H9 (cell line): ENCODE measurements around the gene BIN1. TPM values are rescaled to one million over a fixed set of nuclear protein-coding genes. Genes with fewer than 3 reads are reported as not detected.

Experiments used
- DNase-seq: peaks from one replicate; pipeline ENCODE4 v3.0.0-alpha.2; 2017
- H2AFZ ChIP-seq: one replicate; pipeline ENCODE4 v1.6.1; 2013; ENCODE audit warnings: mild to moderate bottlenecking, low read length, control low read depth, moderate library complexity
- H2AK5ac ChIP-seq: 2 replicates; pipeline ENCODE4 v1.6.1; 2013; ENCODE audit warnings: low read length, control low read depth, mixed read lengths; ENCODE audit not compliant: insufficient read length
- H2BK120ac ChIP-seq: one replicate; pipeline ENCODE4 v1.6.1; 2013; ENCODE audit warnings: low read depth, mild to moderate bottlenecking, low read length, control low read depth, inconsistent platforms; ENCODE audit not compliant: poor library complexity, severe bottlenecking
- H2BK12ac ChIP-seq: 2 replicates; pipeline ENCODE4 v1.6.1; 2013; ENCODE audit warnings: low read length, control low read depth, mixed read lengths, low read depth; ENCODE audit not compliant: insufficient read length
- H2BK15ac ChIP-seq: 2 replicates; pipeline ENCODE4 v1.6.1; 2013; ENCODE audit warnings: low read depth, low read length, control low read depth
- H2BK20ac ChIP-seq: one replicate; pipeline ENCODE4 v1.6.1; 2013; ENCODE audit warnings: low read depth, mild to moderate bottlenecking, low read length, control low read depth, inconsistent platforms; ENCODE audit not compliant: poor library complexity, severe bottlenecking
- H2BK5ac ChIP-seq: 2 replicates; pipeline ENCODE4 v1.6.1; 2013; ENCODE audit warnings: low read length, control low read depth, mixed read lengths; ENCODE audit not compliant: insufficient read length
- H3K14ac ChIP-seq: 2 replicates; pipeline ENCODE4 v1.6.1; 2013; ENCODE audit warnings: low read length, control low read depth; ENCODE audit not compliant: insufficient read depth
- H3K18ac ChIP-seq: 2 replicates; pipeline ENCODE4 v1.6.1; 2013; ENCODE audit warnings: low read depth, mild to moderate bottlenecking, mixed read lengths, low read length, control low read depth; ENCODE audit not compliant: insufficient read length
- H3K23ac ChIP-seq: 2 replicates; pipeline ENCODE4 v1.6.1; 2013; ENCODE audit warnings: low read length, control low read depth, mixed read lengths, low read depth; ENCODE audit not compliant: insufficient read length
- H3K23me2 ChIP-seq: 2 replicates; pipeline ENCODE4 v1.6.1; 2013; ENCODE audit warnings: low read depth, mild to moderate bottlenecking, mixed read lengths, low read length, control low read depth; ENCODE audit not compliant: insufficient read length, poor library complexity, severe bottlenecking
- H3K27ac ChIP-seq: 2 replicates; pipeline ENCODE4 v1.5.1; 2013; ENCODE audit warnings: low read length, control low read depth, mixed read lengths, low read depth; ENCODE audit not compliant: insufficient read length
- H3K27me3 ChIP-seq: 2 replicates; pipeline ENCODE4 v1.6.1; 2013; ENCODE audit warnings: low read length, control low read depth, inconsistent platforms; ENCODE audit not compliant: insufficient read depth
- H3K4ac ChIP-seq: 2 replicates; pipeline ENCODE4 v1.6.1; 2013; ENCODE audit warnings: low read depth, mild to moderate bottlenecking, control low read depth, inconsistent platforms, low read length, moderate library complexity
- H3K4me1 ChIP-seq: 2 replicates; pipeline ENCODE4 v1.6.1; 2013; ENCODE audit warnings: low read length, control low read depth, inconsistent platforms; ENCODE audit not compliant: insufficient read depth
- H3K4me2 ChIP-seq: 2 replicates; pipeline ENCODE4 v1.6.1; 2013; ENCODE audit warnings: low read length, control low read depth, mixed read lengths; ENCODE audit not compliant: insufficient read length, insufficient read depth
- H3K56ac ChIP-seq: 2 replicates; pipeline ENCODE4 v1.6.1; 2013; ENCODE audit warnings: low read depth, mild to moderate bottlenecking, mixed read lengths, low read length, control low read depth; ENCODE audit not compliant: insufficient read length
- H3K79me1 ChIP-seq: 2 replicates; pipeline ENCODE4 v1.6.1; 2013; ENCODE audit warnings: low read depth, mild to moderate bottlenecking, moderate library complexity, low read length, control low read depth, inconsistent platforms; ENCODE audit not compliant: insufficient read depth, poor library complexity, severe bottlenecking
- H3K79me2 ChIP-seq: 2 replicates; pipeline ENCODE4 v1.6.1; 2013; ENCODE audit warnings: low read length, control low read depth, inconsistent platforms; ENCODE audit not compliant: insufficient read depth
- H3K9ac ChIP-seq: 2 replicates; pipeline ENCODE4 v1.6.1; 2013; ENCODE audit warnings: low read length, control low read depth, mixed read lengths; ENCODE audit not compliant: insufficient read length; ENCODE audit errors: extremely low read depth
- H3K9me3 ChIP-seq: one replicate; pipeline ENCODE4 v1.6.1; 2013; ENCODE audit warnings: low read depth, low read length, inconsistent platforms; ENCODE audit not compliant: control insufficient read depth
- H3T11ph ChIP-seq: one replicate; pipeline ENCODE4 v1.6.1; 2013; ENCODE audit warnings: mild to moderate bottlenecking, low read length, control low read depth, inconsistent platforms
- H4K20me1 ChIP-seq: one replicate; pipeline ENCODE4 v1.6.1; 2013; ENCODE audit not compliant: control insufficient read depth, insufficient read length, insufficient read depth
- H4K5ac ChIP-seq: 2 replicates; pipeline ENCODE4 v1.6.1; 2013; ENCODE audit warnings: low read depth, mild to moderate bottlenecking, mixed read lengths, low read length, control low read depth; ENCODE audit not compliant: insufficient read length
- H4K8ac ChIP-seq: replicated peaks from 2 replicates; pipeline ENCODE4 v1.6.1; 2013; ENCODE audit warnings: low read length, control low read depth, mixed read lengths, low read depth; ENCODE audit not compliant: insufficient read length
- H4K91ac ChIP-seq: 2 replicates; pipeline ENCODE4 v1.6.1; 2013; ENCODE audit warnings: low read depth, mild to moderate bottlenecking, moderate library complexity, mixed read lengths, low read length, control low read depth; ENCODE audit not compliant: insufficient read length
- H3K27ac Mint-ChIP-seq, 3 experiments: 2 replicates in 2 of 3; 3 replicates in 1 of 3; pipeline ENCODE4 v1.8.0; 2020 to 2021; ENCODE audit warnings: mixed read lengths in 3 of 3, mild to moderate bottlenecking in 1 of 3, moderate library complexity in 1 of 3
- H3K27me3 Mint-ChIP-seq: 2 replicates; pipeline ENCODE4 v1.8.0; 2021; ENCODE audit warnings: low read depth, mild to moderate bottlenecking, moderate library complexity, mixed read lengths
- H3K36me3 Mint-ChIP-seq, 3 experiments: 2 replicates in 2 of 3; 3 replicates in 1 of 3; pipeline ENCODE4 v1.8.0; 2020 to 2021; ENCODE audit warnings: low read depth in 3 of 3, mixed read lengths in 3 of 3; ENCODE audit not compliant: insufficient read depth in 1 of 3
- H3K4me1 Mint-ChIP-seq, 2 experiments: 2 replicates each; pipeline ENCODE4 v1.8.0; 2020; ENCODE audit warnings: mixed read lengths in 2 of 2
- H3K4me3 Mint-ChIP-seq, 2 experiments: 2 replicates in 1 of 2; 3 replicates in 1 of 2; pipeline ENCODE4 v1.8.0; 2020 to 2021; ENCODE audit warnings: mild to moderate bottlenecking in 2 of 2, mixed read lengths in 2 of 2, moderate library complexity in 1 of 2
- H3K9me3 Mint-ChIP-seq, 2 experiments: 2 replicates in 1 of 2; 3 replicates in 1 of 2; pipeline ENCODE4 v1.8.0; 2020; ENCODE audit warnings: mild to moderate bottlenecking in 2 of 2, mixed read lengths in 2 of 2, moderate library complexity in 1 of 2
- WGBS: extraction: QIAGEN DNeasy Blood & Tissue Kit; methylation state at CpG from one replicate; pipeline ENCODE4 v1.1.7; 2013; ENCODE audit warnings: missing lambda C conversion rate, low lambda C conversion rate, mixed read lengths; ENCODE audit not compliant: insufficient read length; ENCODE audit errors: extremely low coverage; 5-methylcytosine and 5-hydroxymethylcytosine counted together
- total RNA-seq: library from RNA; stranded (reverse); gene quantifications from 2 replicates; pipeline ENCODE4 v1.2.1, GENCODE V29; 2021
- TF ChIP-seq, protein P1 (sequence below): fragments of 200-600 bp; sonication (generic); conservative IDR thresholded peaks from 3 replicates; pipeline ENCODE4 v1.8.0; 2021; ENCODE audit warnings: antibody characterized with exemption, mild to moderate bottlenecking

The BIN1 gene
- total RNA-seq, 1 experiment from 2014 or later = 32.0 TPM

DNA sequence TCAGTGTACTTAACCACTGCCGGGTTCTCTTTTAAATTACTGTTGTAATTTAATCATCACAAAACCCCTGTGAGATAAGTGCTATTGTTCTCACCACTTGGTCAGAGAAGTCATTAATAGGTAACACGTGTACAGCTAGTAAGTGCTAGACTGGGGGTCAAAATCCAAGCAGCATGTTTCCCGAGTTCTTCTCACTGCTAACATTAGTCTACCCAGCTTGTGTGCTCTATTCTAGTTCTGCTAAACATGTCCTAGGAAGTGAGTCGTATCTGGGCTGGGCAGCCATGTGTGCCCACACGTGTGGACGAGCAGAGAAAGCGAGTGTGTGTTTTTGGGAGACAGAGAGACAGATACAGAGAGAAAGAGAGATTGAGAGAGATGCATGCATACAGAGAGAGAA, 94.1 kb downstream of the BIN1 start:
- no peak overlapping the region for H2BK12ac ChIP-seq
- no peak overlapping the region for H3K18ac ChIP-seq
- H2BK20ac ChIP-seq = no peak overlapping the region
- H3K4me1 ChIP-seq = no peaks in the 10 kb centered on the region
- H4K91ac ChIP-seq = no peak overlapping the region
- H3K23ac ChIP-seq = no peak overlapping the region
- no peak overlapping the region for H2BK5ac ChIP-seq
- H3K23me2 ChIP-seq = no peaks in the 10 kb centered on the region
- no peaks in the 10 kb centered on the region for H3K27me3 ChIP-seq
- no peak overlapping the region for H2AFZ ChIP-seq
- H2BK15ac ChIP-seq = no peak overlapping the region
- H3K27ac ChIP-seq = no peak overlapping the region
- H2BK120ac ChIP-seq = no peak overlapping the region
- H4K20me1 ChIP-seq = no peaks in the 10 kb centered on the region
- no peaks in the 10 kb centered on the region for H3K36me3 Mint-ChIP-seq
- no peak overlapping the region for H4K5ac ChIP-seq
- H3K4me2 ChIP-seq = no peak overlapping the region
- no peaks in the 10 kb centered on the region for H3K79me2 ChIP-seq
- H3K9me3 Mint-ChIP-seq = no peaks in the 10 kb centered on the region
- no peak overlapping the region for H3T11ph ChIP-seq
- H3K4me1 Mint-ChIP-seq = peaks cover 8 to 12% of the 10 kb centered on the region in 2 experiments
- H3K27ac Mint-ChIP-seq = no peak overlapping the region
- H3K14ac ChIP-seq = no peak overlapping the region
- H3K9ac ChIP-seq = no peak overlapping the region
- no peak overlapping the region for H3K4me3 Mint-ChIP-seq
- no peak overlapping the region for H4K8ac ChIP-seq
- H3K27me3 Mint-ChIP-seq = peaks cover 16% of the 10 kb centered on the region
- no peak overlapping the region for H2AK5ac ChIP-seq
- TF ChIP-seq, protein P1, sequence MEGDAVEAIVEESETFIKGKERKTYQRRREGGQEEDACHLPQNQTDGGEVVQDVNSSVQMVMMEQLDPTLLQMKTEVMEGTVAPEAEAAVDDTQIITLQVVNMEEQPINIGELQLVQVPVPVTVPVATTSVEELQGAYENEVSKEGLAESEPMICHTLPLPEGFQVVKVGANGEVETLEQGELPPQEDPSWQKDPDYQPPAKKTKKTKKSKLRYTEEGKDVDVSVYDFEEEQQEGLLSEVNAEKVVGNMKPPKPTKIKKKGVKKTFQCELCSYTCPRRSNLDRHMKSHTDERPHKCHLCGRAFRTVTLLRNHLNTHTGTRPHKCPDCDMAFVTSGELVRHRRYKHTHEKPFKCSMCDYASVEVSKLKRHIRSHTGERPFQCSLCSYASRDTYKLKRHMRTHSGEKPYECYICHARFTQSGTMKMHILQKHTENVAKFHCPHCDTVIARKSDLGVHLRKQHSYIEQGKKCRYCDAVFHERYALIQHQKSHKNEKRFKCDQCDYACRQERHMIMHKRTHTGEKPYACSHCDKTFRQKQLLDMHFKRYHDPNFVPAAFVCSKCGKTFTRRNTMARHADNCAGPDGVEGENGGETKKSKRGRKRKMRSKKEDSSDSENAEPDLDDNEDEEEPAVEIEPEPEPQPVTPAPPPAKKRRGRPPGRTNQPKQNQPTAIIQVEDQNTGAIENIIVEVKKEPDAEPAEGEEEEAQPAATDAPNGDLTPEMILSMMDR = no peak
- no peak overlapping the region for H3K4ac ChIP-seq
- H3K56ac ChIP-seq = no peak overlapping the region
- no peaks in the 10 kb centered on the region for H3K79me1 ChIP-seq
- no peak for DNase-seq
- WGBS = no CpG with 5 or more reads among the region's 7 CpGs
- no peaks in the 10 kb centered on the region for H3K9me3 ChIP-seq
